GM12873 (cell line): ENCODE data around the gene WDFY4.

Source experiments
- CTCF ChIP-seq: IDR thresholded peaks from 2 replicates; pipeline ENCODE4 v1.5.1; 2012; ENCODE audit warnings: low read depth, mild to moderate bottlenecking, moderate library complexity, low read length, control low read depth; ENCODE audit not compliant: insufficient read depth; ENCODE audit errors: missing control alignments

Gene WDFY4

GRCh38 chr10:48658243-48658974 lies 26.3 kb upstream of the WDFY4 start:
- TF ChIP-seq CTCF, result peak; percentile 93

- no peak for TF ChIP-seq CTCF
Measured at GRCh38 chr10:48658975-48659269, 25.8 kb upstream of the WDFY4 start.

GRCh38 chr10:48659790-48660189 lies 24.9 kb upstream of the WDFY4 start:
- TF ChIP-seq CTCF, result peak; percentile 24

- TF ChIP-seq CTCF, result no peak
Measured at GRCh38 chr10:48661441-48661840, 23.2 kb upstream of the WDFY4 start.

GRCh38 chr10:48667960-48668590 lies 16.6 kb upstream of the WDFY4 start:
- no peak for TF ChIP-seq CTCF

GRCh38 chr10:48670978-48671913 lies 13.4 kb upstream of the WDFY4 start:
- no peak for TF ChIP-seq CTCF
